Epithelial cell of proximal tubule (primary cell): ENCODE data around the gene DLG5. TPM values are rescaled to one million over a fixed set of nuclear protein-coding genes. Genes with fewer than 3 reads are reported as not detected.
"Not testable (repeated sequence)": the region's sequence is repeated elsewhere in the genome, so short reads cannot be mapped to it uniquely, and the experiment has no call there.

Source experiments
- DNase-seq: peaks from one replicate; pipeline ENCODE4 v3.0.0-alpha.2; 2011; ENCODE audit warnings: low read depth
- H3K4me3 ChIP-seq: 2 replicates; pipeline ENCODE4 v1.5.1; 2011; ENCODE audit warnings: low read depth, mild to moderate bottlenecking, low read length
- total RNA-seq: library from RNA; depleted of rRNA; stranded (reverse); fragments of >200 nt; gene quantifications from 2 replicates; pipeline ENCODE4 v1.2.3, GENCODE V29; 2015
- TF ChIP-seq, protein P1 (sequence below): conservative IDR thresholded peaks from 2 replicates; pipeline ENCODE4 v1.5.1; 2012; ENCODE audit warnings: low read depth, mild to moderate bottlenecking, low read length

DLG5 gene
- total RNA-seq, 1 donor from 2014 or later = 23.4 TPM

DNA sequence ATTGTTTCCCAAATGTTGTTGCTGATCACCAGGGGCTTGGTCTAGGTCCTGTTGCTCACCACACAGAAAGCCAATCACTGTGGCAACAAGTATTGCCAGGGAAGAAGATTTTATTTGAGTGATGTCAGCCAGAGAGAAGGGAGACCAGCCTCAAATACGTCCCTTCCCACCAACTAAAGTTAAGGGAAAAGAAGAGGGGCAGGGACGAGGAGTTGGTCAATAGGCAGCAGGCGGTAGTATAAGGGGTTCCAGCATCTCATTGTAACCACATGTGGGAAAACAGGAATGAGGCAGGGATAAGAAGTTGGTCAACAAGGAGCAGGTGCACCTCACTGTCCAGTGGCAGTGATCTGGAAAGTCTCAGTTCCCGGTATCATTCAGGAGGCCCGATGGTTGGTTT lies 150.1 kb downstream of the DLG5 start:
- no peak overlapping the region for H3K4me3 ChIP-seq
- TF ChIP-seq, protein P1, sequence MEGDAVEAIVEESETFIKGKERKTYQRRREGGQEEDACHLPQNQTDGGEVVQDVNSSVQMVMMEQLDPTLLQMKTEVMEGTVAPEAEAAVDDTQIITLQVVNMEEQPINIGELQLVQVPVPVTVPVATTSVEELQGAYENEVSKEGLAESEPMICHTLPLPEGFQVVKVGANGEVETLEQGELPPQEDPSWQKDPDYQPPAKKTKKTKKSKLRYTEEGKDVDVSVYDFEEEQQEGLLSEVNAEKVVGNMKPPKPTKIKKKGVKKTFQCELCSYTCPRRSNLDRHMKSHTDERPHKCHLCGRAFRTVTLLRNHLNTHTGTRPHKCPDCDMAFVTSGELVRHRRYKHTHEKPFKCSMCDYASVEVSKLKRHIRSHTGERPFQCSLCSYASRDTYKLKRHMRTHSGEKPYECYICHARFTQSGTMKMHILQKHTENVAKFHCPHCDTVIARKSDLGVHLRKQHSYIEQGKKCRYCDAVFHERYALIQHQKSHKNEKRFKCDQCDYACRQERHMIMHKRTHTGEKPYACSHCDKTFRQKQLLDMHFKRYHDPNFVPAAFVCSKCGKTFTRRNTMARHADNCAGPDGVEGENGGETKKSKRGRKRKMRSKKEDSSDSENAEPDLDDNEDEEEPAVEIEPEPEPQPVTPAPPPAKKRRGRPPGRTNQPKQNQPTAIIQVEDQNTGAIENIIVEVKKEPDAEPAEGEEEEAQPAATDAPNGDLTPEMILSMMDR = no peak
- no peak for DNase-seq

DNA sequence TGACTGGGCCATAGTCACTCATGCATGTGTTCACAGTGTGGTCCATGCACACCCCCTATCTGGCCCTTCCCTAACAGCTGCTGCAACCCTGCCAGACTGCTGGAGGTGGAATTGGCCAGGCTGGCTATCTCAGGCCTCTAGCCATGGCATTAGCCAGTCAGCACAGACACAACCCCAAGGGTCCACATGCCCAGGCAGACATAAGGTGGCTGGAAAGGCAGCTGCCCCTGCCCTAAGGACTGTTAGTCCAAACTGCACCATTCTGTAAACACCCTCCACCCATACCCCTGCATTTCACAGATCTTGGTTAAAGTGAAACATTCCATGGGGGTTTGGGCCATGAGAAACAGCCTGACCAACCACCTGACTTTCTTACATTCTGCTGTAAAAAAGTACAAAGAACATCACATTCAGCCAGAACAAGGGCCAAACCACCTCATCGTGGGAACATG lies 151.6 kb downstream of the DLG5 start:
- DNase-seq = peak; percentile 25
- TF ChIP-seq, protein P1 = no peak
- H3K4me3 ChIP-seq = no peak overlapping the region

DNA sequence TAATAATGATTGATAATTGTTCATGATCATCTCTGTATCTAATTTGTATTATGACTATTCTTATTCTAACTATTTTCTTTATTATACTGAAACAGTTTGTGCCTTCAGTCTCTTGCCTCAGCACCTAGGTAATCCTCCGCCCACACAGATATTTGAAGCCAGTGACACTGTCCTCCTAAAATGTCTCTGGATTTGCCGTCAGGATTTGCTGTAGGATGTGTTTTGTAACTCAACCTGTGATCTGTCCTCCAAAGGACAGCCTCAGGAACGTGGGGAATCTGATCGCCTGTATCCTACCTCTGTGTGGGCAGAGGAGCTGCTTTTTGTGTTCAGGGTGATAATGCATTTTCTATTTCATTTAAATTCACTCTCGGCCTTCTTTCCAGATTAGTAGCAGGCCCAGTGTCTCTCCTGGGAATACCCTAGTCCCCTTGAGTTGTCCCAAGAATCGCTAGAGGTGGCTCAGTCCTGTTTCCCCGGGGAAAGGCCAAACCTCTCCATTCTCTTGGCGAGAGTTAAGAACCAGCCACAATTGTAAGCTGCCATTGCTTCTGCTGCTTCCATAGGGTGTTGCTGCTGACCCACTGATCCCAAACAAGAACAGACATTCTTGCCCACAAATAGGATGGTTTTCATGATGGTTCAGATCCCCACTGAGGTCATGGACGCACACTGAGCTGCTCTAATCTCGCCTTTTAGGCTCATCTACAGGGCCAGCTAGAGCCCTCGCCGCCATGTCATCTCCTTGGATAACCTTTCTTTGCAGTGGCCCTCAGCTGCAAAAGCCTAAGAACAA lies 152.7 kb downstream of the DLG5 start:
- TF ChIP-seq, protein P1 = no peak
- no peak for DNase-seq
- no peak overlapping the region for H3K4me3 ChIP-seq

DNA sequence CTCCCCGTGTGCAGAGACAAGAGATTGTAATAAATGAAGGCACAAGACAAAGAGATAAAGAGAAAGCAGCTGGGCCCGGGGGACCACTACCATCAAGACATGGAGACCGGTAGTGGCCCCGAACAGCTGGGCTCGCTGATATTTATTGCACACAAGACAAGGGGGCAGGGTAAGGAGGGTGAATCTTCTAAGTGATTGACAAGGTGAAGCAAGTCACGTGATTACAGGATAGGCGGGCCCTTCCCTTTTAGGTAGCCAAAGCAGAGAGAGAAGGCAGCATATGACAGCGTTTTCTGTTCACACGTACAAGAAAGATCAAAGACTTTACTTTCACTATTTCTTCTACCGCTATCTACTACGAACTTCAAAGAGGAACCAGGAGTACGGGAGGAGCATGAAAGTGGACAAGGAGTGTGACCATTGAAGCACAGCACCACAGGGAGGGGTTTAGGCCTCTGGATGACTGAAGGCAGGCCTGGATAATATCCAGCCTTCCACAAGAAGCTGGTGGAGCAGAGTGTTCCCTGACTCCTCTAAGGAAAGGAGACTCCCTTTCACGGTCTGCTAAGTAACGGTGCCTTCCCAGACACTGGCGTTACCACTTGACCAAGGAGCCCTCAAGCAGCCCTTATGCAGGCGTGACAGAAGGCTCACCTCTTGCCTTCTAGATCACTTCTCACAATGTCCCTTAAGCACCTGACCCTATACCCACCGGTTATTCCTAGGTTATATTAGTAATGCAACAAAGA lies 153.5 kb downstream of the DLG5 start:
- not testable (repeated sequence) for H3K4me3 ChIP-seq
- peak; percentile 49 for DNase-seq

DNA sequence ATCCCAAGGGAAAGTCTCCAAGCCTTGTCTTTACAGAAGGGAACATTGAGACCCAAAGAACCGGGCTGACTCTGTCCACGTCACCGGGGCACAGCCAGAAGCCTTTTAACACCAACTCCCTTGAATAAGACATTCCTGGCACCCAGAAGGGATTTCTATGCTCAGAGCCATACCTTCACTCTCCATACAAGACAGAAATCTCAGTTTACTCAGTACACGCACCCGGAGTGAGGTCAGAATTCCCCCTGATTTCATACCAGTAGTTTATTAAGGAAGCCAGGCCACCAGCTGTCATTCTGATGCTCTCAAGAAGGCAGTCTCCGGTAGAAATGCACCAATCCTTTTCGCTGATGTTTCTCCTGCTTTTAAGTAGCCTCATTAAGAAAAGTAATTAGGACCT lies 154.7 kb downstream of the DLG5 start:
- no peak for DNase-seq
- TF ChIP-seq, protein P1 = no peak
- H3K4me3 ChIP-seq = no peak overlapping the region

DNA sequence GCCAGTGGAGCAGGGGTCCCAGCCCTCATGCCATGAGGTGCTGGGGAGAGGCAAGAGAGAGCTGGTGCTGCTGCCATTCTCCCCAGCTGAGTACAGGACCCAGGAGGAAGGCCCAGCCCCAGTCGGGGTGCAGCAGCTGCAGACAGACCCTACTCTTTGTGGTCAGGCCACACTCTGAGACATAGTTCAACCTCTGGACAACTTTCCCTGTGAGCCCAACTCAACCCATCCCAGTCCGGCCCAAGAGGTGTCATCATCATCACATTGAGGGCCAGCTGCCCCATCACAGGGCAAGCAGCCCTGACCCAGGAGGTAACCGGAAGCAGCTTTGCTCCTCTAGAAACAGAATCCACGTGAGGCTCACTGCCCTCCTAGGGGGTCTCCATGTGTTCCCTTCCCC lies 155.1 kb downstream of the DLG5 start:
- TF ChIP-seq, protein P1 = no peak
- DNase-seq = no peak
- H3K4me3 ChIP-seq = no peak overlapping the region

DNA sequence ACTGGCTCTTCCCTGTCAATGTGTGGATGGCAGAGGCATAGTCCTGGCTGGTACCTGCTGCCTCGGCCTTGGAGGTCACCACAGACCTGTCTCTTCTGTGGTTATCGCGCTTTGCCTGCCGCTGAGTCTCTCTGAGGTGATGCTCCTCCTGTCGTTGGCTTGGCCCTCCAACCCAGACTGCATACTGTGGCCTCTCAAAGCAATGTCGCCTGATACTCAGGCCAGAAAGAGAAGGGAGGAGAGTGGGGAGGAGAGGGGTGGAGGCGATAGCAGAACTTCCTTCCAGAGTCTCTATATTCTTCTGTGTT lies 155.7 kb downstream of the DLG5 start:
- TF ChIP-seq, protein P1 = no peak
- DNase-seq = no peak
- H3K4me3 ChIP-seq = no peak overlapping the region
